GM20431 (cell line): Measurements from ENCODE around the gene PRR29.
"Not testable (repeated sequence)": the region's sequence is repeated elsewhere in the genome, so short reads cannot be mapped to it uniquely, and the experiment has no call there.

Experiments
- in situ Hi-C: fragments of 300-500 bp; cut with MseI, MboI; formaldehyde crosslinking; loops from one replicate; pipeline ENCODE4 v1.15.0; 2020; ENCODE audit warnings: low sequenced_read_pairs; ENCODE audit not compliant: unreplicated experiment

The PRR29 gene

DNA sequence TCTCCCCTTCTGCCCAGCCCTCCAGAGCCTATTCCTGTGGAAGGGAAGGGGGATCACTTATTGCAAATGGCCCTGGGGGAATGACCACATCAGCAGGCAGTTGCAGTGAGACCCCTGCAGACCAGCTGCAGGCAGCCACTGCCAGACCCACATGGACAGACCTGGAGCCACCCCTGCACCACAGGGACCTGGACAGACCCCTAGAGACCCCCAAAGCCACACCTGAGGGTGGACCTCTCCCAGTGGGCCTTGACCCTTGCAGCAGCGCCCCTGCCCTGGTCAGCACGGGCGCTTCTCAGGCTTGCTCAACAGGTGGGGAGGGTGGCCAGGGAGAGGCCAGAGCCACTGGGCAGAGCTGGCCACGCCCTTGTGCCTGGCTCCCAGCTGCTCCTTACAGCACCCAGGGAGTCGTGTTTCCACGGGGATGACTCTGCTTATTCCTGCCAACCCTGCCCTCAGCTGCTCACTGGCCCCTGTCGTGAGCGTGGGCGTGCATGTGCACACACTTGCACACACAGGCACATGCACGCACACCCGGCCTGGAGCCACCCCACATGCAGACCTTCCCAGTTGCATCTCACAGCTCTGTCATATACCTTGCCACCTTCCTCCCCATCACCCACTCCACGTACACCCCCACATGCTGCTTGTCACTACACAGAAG lies 24.1 kb upstream of the PRR29 start:
- in situ Hi-C loops, result no loop called here

DNA sequence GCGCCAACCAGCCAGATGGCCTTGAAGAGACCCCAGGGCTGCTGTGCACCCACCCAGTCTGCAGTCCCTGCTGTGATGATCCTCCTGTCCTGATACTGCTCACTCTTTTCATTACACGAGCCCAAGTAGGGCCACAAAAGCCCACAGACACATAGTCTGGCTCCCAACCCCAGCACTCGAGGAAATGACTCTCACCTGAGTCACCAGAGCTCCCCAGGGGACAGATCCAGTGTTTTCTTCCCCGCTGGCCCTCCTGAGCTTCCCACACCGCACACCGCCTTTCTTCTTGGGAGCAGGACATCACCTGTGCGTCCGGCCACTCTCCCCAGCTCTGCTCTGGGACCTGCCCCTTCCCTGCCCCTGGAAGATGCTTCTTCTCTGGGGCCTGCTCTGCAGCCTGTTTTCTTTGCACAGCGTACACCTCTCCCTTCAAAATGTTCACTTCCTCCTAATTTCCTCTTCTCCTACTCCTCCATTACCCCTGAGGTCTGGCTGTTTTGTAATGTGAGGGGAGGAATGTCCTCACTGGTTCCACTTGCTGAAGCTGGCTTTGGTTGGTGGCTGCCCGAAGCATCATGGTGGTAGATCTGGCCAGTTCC lies 23.5 kb upstream of the PRR29 start:
- in situ Hi-C loops, result no loop called here

DNA sequence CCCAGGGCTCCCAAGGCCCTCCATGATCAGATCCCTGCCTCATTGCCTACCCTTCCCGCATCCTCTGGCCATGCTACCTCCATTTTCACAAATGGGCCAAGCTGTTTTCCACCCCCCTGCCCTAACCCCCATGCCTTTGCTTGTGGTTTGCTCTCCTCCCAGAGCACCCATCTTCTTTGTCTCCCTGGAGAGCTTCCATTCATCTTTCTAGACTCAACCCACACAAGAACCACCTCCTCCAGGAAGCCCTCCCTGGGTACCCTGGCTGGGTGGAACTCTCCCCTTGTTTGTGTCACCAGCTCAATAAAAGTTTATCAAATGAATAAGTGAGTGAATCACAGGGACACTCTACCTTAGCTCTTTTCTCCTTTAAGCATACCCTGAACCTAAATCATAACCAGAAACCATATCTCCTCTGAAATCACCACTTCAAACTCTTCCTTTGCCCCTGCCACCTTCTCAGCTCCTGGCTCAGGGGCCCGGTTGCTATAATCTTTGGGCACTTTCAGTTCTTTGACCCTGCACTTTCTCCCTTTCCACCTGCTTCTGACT lies 22.5 kb upstream of the PRR29 start:
- in situ Hi-C loops, result no loop called here

DNA sequence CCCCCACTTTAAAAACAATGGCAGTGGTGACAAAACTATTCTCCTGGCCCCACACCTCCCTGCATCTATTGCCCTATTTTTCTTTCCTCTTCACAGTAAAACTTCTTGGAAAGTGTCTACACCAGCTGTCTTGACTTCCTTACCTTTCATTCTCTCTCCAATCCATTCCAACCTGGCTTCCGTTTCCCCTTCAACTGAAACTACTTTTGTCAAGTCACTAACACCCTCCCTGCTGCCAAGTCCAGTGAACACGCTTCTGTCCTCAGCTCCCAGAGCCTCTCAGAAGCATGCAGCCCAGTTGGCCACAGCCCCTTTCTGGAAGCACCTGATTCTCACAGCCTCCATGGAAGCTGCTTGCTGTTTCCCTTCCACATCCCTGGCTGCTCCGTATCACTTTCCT lies 21.4 kb upstream of the PRR29 start:
- in situ Hi-C loops, result no loop called here

DNA sequence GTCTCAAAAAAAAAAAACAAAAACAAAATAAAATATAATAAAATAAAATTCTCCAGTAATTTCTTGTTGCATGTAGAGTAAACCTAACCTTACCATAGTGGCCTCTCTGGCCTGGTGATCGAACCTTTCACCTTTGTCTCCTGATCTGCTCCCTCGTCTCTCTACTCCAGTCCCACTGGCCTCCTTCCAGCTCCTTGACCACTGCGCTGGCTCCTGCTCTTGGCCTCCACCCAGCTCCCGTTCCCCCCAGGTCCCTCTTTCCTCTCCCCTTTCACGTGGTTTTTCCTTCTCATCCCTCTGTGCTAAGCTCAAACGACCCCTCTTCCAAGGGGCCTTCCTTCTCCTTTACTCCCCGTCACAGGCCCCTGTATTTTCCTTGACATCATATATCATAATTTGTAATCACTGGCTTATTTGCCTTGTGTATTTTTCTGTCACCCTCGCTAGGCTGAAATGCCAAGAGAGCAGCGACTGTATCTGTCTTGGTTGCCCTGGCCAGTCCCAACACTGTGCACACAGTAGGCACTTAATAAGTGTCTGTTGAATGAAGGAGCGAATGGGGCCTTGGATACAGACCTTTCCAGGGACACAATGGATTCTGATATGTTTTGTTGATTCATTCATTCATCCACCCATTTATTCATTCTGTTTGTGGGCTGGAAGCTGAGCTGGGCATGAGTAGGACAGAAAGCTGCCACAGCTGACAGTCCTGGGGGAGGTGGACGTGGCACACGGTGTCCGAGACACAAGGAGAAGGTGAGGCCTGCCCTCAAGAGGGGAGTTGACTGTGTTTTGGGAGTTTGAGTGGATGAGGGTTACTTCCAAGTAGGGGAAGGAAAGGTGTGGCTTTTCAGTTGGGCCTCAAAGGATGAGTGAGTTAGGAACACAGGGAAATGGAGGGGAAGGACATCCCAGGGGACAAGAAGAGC lies 19.6 kb upstream of the PRR29 start:
- in situ Hi-C loops, result no loop called here

DNA sequence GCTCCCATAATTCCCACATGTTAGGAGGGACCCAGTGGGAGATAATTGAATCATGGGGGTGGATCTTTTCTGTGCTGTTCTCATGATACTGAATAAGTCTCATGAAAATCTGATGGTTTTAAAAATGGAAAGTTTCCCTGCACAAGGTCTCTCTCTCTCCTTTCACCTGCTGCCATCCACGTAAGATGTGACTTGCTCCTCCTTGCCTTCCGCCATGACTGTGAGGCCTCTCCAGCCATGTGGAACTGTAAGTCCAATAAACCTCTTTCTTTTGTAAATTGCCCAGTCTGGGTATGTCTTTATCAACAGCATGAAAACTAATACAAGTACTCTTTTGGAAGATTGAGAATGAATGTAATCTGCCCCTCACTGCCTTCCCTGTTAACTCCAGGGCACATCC lies 15.5 kb upstream of the PRR29 start:
- in situ Hi-C loops, result not testable (repeated sequence)

DNA sequence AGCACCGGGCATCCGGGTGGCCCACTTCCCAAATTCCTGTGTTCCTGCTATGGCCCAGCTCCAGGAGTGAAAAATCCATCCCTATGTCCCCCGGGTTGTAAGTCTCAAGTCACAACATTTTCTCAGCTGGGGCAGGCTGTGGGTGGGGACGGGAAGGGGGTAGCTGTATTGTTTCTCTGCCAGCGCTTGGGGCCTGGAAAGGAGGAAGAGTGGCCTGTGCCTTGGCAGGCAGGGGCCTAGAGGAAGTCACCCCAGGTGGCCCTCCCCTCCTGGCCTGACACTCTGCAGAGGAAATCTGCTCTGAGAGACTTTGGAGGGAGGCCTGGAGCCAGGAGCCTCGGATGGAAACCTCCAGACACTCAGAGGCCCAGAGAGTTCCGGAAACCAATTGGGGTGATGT lies 14.8 kb upstream of the PRR29 start:
- in situ Hi-C loops, result no loop called here

DNA sequence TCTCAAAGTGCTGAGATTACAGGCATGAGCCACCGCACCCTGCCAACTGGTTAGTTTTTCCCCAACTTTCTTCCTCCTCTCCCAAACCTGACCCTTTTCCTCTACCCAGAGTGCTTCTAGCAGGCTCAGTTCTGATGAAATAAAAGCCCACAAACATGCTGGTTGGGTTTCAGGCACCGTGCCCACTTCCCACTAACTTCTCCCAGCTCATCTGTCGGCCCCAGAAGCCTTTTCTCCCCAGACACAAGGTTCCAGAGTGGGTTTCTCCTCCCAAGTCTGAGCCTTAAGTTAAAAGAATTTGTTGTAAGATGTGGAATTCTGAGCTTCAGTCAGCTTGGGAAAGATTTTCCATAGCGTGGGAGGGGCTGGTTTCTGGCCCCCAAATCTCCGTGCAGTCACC lies 13.9 kb upstream of the PRR29 start:
- in situ Hi-C loops, result no loop called here

DNA sequence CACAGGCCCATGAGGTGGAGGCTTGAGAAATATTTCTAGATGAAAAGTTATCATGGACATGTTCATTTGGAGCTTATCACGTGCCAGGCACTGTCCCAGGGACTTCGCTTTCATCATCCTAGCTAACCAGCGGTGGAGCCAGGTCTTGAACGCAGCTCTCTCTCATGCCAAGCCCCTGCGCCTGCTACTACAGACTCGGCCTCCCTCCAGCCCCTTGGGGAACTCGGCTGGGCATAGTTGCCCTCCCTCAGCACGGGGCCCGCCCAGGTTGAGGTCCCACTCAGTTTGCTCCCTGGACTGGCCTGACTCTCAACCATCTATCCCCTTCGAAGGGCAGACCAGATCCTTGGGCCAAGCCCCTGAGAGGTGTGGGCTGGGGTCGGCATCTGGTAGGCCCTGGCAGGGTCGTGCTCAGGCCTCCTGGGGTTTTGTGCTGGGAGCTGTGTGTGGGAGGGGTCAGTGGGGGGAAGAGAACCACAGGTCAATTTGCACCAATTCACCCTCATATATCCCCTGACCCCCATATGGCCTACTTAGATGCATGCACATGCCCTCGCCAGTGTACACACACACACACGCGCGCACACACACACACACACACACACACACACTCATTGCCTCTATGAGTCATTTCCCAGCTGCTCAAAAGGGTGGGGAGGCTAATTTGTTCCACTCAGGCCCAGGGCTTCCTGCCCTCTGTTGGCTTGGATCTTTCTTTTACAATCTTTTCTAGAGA lies 13.3 kb upstream of the PRR29 start:
- in situ Hi-C loops, result no loop called here

DNA sequence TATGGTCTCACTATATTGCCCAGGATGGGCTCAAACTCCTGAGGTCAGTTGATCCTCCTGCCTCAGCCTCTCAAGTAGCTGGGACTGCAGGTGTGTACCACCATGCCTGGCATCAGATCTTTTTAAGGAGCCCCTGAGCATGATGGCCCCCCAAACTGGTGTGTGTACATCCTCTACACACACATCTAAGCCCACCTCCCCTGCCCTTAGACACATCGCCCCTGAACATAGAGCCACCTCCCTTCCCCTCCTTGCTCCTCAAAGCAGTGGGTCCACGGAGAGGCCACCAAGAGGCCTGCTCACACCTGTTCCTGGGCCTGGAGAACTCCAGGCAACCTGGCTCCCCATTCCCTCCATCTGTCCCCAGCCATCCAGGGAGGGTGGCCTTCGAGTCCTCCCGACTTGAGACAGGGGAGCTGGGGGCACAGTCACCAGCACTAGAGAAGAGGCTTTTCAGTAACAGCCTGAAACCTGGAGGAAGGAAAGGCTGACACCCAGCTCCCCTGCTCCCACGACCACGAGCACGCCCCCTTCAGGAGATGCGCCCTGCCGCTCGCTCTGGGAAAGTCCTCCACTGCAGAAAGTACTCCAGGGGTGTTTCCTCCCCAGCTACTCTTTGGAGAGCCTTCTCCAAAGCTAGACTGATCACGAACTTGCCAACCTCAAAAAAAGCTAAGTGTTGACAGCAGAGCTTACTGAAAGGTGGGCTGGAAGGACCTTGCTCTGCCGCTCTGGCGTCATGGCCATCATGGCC lies 12.6 kb upstream of the PRR29 start:
- in situ Hi-C loops, result no loop called here

DNA sequence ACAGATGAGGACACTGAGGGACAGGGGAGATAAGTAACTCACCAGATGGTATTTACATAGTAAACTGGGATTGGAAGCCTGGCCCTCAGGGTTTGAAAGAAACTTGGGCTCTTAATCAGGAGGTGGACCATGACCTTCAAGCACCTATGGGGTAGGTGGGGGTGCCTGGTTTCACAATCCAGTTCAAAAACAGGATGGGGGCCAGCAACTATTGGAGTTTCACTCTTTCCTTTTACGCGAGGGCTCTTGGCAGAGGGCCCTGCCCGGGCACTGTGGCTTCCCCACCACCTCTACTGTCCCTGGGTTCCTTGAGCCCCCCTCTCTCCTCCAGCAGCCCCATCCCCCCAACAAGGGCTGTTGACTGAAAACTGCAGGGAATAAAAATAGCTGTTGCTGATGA lies 11.3 kb upstream of the PRR29 start:
- in situ Hi-C loops, result no loop called here

DNA sequence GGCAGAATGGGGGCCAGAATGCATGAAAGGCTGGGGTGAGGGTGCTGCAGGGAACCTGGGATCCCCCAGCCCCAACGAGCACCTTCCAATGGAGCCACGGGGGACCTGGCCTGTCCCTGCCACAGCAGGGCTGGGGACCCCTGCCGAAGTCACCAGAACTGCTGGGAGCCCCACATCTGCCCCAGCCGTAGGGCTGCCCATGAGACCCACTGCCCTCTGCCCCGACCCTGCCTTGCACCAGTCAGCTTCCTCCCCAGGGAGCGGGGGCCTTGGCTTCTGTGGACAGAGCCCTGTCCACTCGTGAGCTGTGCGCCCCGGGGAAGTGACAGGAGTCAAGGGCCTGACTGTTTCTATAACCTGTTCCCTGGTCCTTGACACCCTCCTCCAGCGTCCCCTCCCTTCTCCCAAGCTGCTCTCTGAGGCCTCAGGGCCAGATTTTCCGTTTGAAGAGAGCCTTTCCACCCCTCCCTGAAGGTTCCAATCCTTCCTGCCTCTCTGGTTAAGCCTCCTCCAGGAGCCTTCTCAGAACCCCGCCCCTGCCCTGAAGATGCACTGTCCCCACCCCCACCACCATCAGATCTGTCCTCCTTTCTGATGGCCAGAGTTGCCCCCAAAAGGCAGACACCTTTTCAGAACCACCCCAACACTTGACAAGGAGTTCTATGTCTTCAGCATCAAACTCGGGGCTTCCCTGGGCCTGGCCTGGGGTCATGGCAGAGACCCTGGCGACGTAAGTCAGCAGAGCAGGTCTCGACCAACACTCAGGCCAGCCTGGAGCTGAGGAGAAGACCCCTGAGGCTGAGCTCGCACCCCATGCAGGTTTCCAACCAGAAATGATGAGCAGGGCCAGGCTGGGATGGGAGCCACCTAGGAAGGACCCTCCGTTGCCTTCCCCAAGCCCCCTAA lies 10.7 kb upstream of the PRR29 start:
- in situ Hi-C loops, result no loop called here

DNA sequence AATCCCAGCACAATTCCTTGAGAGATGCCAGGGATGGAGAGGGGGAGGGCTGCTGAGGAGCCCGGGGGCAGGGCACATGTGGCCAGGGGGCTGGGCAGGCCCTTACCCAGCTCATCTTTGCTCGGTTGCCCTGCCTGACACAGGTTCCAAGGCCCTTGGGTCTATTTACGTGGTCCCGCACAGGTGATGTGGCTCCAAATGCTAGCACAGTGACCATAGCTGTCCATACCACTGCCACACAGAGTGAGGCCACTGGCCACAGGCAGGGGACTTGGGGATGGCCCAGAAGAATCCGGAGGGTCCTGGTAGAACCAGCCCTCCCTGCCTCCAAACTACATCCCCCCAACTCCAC lies 10.0 kb upstream of the PRR29 start:
- in situ Hi-C loops, result no loop called here

DNA sequence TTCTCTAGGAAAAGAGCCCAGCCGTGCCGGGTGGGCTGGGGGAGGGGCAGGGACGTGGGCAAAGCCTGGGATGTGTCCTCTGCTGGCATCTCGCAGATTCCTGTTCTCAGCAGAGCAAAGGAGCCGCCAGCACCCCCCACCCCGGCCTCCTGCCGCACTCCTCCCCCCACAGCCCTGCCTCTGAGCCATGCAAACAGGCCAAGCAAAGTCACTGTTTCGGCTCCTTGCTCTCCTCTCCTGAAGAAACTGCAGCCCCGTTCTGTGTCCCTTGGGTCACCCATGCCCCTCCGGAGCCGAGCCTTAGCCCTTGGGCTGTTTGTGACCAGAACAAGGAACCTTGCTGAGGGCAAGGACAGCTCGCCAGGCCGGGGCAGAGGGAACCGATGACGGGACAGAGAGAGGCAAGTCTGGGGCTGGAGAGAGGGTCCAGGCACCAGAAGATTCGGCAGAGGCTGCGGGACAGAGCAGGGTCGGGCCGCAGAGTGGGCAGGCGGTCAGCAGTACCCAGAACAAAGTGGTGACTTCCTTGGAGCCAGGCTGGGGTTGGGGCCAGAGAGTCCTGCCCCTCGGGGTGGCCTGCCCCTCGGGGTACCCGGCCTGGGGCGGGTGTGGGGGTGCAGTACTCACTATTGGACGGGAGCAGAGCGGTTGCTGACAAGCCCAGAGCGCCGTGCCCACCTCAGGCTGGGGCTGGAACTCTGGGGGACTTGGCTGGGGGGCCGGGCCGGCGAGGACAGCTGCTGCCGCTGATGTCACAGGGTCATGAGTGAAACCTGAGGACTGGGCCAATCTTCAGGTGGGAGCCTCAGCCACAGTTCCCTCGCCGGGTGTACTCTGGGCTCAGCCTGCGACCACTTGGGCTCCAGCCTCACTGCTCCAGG lies 9.2 kb upstream of the PRR29 start:
- in situ Hi-C loops, result no loop called here

DNA sequence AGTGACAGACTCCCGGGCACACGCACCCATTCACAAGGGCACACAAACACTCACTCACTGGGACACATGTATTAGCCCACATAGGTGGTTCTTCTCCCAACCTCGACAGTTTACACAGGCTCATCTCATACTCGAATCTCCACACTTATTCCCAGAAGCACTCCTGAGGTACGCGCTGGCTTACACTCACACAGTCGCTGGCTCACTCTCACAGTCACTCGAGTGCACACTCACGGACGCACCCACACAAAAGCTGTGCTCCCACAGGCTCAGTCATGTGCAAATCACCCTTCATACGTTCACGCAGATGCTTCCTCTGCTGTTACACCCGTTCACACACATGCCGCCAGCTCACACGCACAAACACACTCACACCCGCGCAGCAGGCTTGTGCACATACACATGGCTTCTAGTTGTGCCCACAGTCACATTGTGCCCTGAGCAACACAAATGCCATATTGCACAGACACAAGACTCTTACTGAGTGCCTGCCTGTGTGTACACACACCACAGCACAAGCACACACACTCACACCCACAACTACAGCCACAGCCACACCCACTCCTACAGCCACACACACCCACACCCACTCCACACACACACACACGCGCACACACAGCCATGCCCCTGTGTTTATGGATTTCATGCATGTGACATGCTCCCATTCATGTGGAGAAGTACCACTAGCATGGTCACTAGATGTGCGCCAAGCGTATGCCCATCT lies 8.4 kb upstream of the PRR29 start:
- in situ Hi-C loops, result no loop called here

DNA sequence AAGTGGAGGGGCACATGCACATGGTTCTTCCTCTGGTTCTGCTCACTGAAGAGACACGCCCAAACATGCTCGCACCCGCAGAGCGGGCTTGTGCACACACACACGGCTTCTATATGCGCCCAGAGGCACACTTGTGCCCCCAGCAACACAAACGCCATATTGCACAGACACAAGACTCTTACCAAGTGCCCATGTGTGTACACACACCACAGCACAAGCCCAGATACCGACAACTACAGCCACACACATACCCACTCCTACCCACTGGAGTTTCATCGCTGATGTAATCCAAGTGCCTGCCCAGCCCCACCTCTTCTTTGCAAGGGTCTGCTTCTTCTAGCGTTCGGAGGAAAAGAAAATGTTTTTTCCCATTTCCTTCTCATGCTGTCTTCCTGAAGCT lies 6.5 kb upstream of the PRR29 start:
- in situ Hi-C loops, result no loop called here

DNA sequence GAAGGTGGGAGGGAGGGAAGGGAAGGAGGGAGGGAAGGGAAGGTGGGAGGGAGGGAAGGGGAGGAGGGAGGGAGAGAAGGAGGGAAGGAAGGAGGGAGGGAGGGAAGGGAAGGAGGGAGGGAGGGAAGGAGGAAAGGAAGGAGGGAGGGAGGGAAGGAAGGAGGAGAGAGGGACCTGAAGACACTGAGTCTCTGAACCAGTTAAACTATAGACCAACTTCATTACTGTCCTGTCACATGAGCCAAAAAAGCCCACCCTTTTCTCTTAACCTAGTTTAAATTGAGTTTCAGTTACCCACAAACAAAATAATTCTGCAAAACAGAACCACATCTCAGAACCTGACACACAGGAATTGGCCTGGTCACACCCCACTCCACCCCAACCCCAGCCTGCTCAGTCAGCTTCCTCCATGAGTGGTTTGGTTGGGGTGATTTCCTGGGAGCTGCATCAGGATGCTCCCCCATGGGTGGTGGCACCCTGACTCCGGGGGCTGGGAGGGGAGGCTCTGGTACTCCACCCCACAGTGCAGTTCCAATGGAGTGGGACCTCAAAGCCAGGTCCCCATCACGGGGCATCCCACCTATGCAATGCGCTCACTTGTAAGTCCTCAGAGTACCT lies 4.7 kb upstream of the PRR29 start:
- in situ Hi-C loops, result no loop called here
